ENCODE measurements around the gene NUDT16L1.

The NUDT16L1 gene

DNA sequence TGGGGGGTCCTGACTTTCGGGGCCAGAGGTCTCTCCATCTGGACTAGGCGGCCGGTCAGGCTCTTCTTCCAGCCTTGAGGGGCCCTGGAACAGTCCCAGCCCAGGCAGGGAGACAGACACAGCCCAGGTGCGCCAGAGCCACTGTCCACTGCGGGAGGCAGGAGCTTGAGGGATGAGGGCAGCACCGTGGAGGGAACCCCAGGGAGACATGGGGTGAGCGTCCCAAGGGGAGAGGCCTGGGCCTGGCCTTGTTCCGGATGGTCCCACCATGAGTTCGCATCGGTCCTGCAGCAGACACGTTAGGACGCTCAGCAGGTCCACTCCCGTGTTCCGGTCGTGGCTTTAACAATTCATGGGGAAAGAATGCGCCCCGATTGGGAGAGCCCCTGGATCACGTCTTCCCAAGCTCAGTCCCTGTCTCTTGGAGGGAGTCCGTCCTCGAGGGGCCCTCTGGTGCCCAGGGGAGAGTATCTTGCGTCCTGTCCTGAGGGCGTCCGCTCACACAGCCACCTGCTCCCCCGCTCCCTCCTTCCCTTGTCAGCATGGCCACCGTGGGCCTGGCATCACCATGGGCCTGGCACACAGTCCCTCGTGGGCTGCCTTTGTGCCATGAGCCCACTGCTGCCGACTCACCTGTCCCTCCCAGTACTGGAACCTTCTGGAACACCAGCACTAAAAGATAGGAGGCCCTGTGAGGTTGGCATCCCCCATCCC lies 6.7 kb upstream of the NUDT16L1 start:
- Histone ChIP-seq H3K9me3 (ENCODE audit: insufficient read depth, low read length) (no peaks in the 10 kb centered on the region), H3K27ac (ENCODE audit: low read length) (no peak overlapping the region), H3K27me3 (ENCODE audit: low read depth, low read length) (no peaks in the 10 kb centered on the region), H3K79me2 (ENCODE audit: low read length) (no peaks in the 10 kb centered on the region), H2AFZ (ENCODE audit: low read depth, low read length) (no peak overlapping the region), H3K4me3 (ENCODE audit: low read length) (no peak overlapping the region), H3K4me2 (ENCODE audit: low read length) (no peak overlapping the region), H3K36me3 (replicated peaks; ENCODE audit: low read depth, low read length) (peaks cover 4% of the 10 kb centered on the region), H4K20me1 (ENCODE audit: insufficient read depth, low read length) (no peaks in the 10 kb centered on the region), H3K4me1 (ENCODE audit: low read length) (no peaks in the 10 kb centered on the region), H3K9ac (ENCODE audit: low read length) (no peak overlapping the region)
- TF ChIP-seq EZH2phosphoT487 (IDR thresholded peaks at IDR 0.05; ENCODE audit: low read depth) (no peak), CTCF (IDR thresholded peaks at IDR 0.05; ENCODE audit: low read depth, low read length) (no peak)

DNA sequence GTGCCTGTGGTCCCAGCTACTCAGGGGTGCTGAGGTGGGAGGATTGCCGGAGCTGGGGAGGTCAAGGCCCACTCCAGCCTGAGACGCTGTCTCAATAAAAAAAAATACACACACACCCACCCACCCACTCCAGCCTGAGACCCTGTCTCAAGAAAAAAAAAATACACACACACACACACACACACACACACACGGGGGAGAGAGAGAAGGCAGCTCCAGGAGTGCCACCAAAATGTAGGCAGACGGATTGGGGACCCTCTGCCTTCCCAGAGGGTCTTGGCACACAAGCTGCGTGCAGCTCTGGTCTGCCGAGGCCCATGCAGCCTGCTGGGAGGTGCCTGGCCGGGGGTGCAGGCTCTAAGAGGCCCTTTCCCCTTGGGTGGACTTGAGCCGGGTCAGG lies 5.9 kb upstream of the NUDT16L1 start:
- H3K4me2 ChIP-seq (ENCODE audit: low read length) = no peak overlapping the region
- no peaks in the 10 kb centered on the region for H3K27me3 ChIP-seq (ENCODE audit: low read depth, low read length)
- no peaks in the 10 kb centered on the region for H3K9me3 ChIP-seq (ENCODE audit: insufficient read depth, low read length)
- no peak overlapping the region for H3K27ac ChIP-seq (ENCODE audit: low read length)
- no peak overlapping the region for H3K4me3 ChIP-seq (ENCODE audit: low read length)
- H3K4me1 ChIP-seq (ENCODE audit: low read length) = peaks cover 3% of the 10 kb centered on the region; the same call in 1 of the 2 replicates
- no peak overlapping the region for H2AFZ ChIP-seq (ENCODE audit: low read depth, low read length)
- TF ChIP-seq CTCF (IDR thresholded peaks at IDR 0.05; ENCODE audit: low read depth, low read length) = no peak
- no peaks in the 10 kb centered on the region for H3K79me2 ChIP-seq (ENCODE audit: low read length)
- peaks cover 4% of the 10 kb centered on the region for H3K36me3 ChIP-seq (replicated peaks; ENCODE audit: low read depth, low read length)
- H4K20me1 ChIP-seq (ENCODE audit: insufficient read depth, low read length) = no peaks in the 10 kb centered on the region
- H3K9ac ChIP-seq (ENCODE audit: low read length) = no peak overlapping the region

DNA sequence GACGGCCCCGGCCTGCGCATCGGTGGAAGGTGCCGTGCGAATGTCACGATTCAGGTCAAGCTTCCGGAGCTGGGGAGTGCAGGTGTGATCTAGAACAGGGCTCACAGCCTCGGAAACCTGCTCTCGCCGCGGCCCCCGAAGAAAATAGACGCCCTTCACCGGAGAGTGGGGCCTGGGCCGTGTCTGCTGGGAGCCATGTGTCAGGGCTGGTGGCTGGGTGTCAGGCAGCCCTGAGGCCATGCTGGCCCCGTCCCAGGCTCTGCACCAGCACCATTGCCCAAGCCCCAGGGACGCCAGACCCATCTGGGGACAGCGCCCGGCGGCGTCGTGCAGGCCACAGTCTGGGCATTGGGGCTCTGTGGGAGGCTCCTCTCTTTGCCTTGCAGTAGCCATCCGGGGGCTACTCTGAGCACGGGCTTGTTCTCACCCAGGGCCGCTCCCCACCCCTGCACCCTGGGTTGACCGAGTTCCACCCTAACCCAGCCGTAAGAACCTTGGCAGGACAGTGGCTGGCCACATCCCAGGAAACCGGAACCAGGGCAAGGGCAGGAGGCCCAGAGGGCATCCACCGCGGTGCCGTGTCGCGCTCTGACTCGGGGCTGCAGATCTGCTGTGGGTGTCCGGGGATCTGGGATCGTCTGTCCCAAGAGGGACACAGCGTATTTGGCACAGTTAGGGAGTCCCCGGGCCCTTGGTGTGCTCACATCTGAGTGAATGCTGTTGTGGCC lies 5.3 kb upstream of the NUDT16L1 start:
- Histone ChIP-seq H3K9ac (ENCODE audit: low read length) (no peak overlapping the region), H3K9me3 (ENCODE audit: insufficient read depth, low read length) (no peaks in the 10 kb centered on the region), H3K27me3 (ENCODE audit: low read depth, low read length) (no peaks in the 10 kb centered on the region), H2AFZ (ENCODE audit: low read depth, low read length) (no peak overlapping the region), H4K20me1 (ENCODE audit: insufficient read depth, low read length) (no peaks in the 10 kb centered on the region), H3K27ac (ENCODE audit: low read length) (no peak overlapping the region), H3K79me2 (ENCODE audit: low read length) (no peaks in the 10 kb centered on the region), H3K4me2 (ENCODE audit: low read length) (no peak overlapping the region), H3K36me3 (replicated peaks; ENCODE audit: low read depth, low read length) (no peaks in the 10 kb centered on the region), H3K4me3 (ENCODE audit: low read length) (no peak overlapping the region), H3K4me1 (ENCODE audit: low read length) (peaks cover 8% of the 10 kb centered on the region)
- TF ChIP-seq CTCF (IDR thresholded peaks at IDR 0.05; ENCODE audit: low read depth, low read length) = no peak
- no peak for TF ChIP-seq EZH2phosphoT487 (IDR thresholded peaks at IDR 0.05; ENCODE audit: low read depth)

DNA sequence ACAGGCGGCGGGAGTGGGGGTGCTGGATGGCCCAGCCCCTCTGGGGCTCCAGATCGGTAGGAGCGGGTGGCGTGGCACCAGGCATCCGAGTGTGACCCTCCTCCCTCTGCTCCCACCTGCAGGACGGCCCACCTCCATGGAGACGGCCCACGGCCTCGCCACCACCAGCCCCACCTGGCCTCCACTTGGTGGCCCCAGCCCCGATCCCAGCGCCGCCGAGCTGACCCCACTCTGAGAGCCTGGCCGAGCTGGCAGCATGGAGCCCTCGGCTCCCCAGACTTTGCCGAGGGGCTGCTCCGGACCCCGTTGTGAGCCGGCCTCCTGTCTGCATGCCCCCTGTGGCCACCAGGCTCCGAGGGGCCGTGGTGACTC lies 4.7 kb upstream of the NUDT16L1 start:
- TF ChIP-seq EZH2phosphoT487 (IDR thresholded peaks at IDR 0.05; ENCODE audit: low read depth) (no peak), CTCF (IDR thresholded peaks at IDR 0.05; ENCODE audit: low read depth, low read length) (no peak)
- no peaks in the 10 kb centered on the region for H3K36me3 ChIP-seq (replicated peaks; ENCODE audit: low read depth, low read length)
- H3K9ac ChIP-seq (ENCODE audit: low read length) = no peak overlapping the region

More for the DNA sequence above, 4.7 kb upstream of the NUDT16L1 start:
- H4K20me1 ChIP-seq (ENCODE audit: insufficient read depth, low read length) = no peaks in the 10 kb centered on the region
- no peaks in the 10 kb centered on the region for H3K27me3 ChIP-seq (ENCODE audit: low read depth, low read length)
- no peak overlapping the region for H3K4me3 ChIP-seq (ENCODE audit: low read length)
- H2AFZ ChIP-seq (ENCODE audit: low read depth, low read length) = no peak overlapping the region
- no peak overlapping the region for H3K4me2 ChIP-seq (ENCODE audit: low read length)
- peaks cover 8% of the 10 kb centered on the region for H3K4me1 ChIP-seq (ENCODE audit: low read length)
- H3K9me3 ChIP-seq (ENCODE audit: insufficient read depth, low read length) = no peaks in the 10 kb centered on the region
- peaks cover under 1% of the 10 kb centered on the region; the same call in 1 of the 2 replicates for H3K79me2 ChIP-seq (ENCODE audit: low read length)
- H3K27ac ChIP-seq (ENCODE audit: low read length) = no peak overlapping the region

Measured in OCI-LY3 (cell line).